DOHH2 (cell line): ENCODE data around the gene CDH4.

Experiments
- CTCF ChIP-seq: fragments of 200-600 bp; sonication (generic); IDR thresholded peaks from one replicate; pipeline ENCODE4 v1.5.1; 2014; ENCODE audit warnings: antibody characterized with exemption, mild to moderate bottlenecking, low read depth, low read length; ENCODE audit not compliant: poor library complexity, severe bottlenecking
- EZH2phosphoT487 ChIP-seq: fragments of 200-600 bp; sonication (generic); IDR thresholded peaks from 2 replicates; pipeline ENCODE4 v1.6.1; 2017; ENCODE audit warnings: borderline replicate concordance, mild to moderate bottlenecking, antibody characterized with exemption, low read length, moderate library complexity, mixed read lengths

- TF ChIP-seq EZH2phosphoT487 (no peak), CTCF (no peak)
These were observed 515.9 kb downstream of the CDH4 start for GRCh38 chr20:61767761-61768494.
